Activated naive CD8-positive, alpha-beta T cell (primary cell): ENCODE results near the gene PDE4D.

Experiments used
- H3K27ac Mint-ChIP-seq: one replicate; pipeline ENCODE4 v1.8.0; 2021; ENCODE audit warnings: mixed read lengths
- H3K27me3 Mint-ChIP-seq: one replicate; pipeline ENCODE4 v1.8.0; 2021; ENCODE audit warnings: mixed read lengths
- H3K36me3 Mint-ChIP-seq: one replicate; pipeline ENCODE4 v1.8.0; 2021; ENCODE audit warnings: mixed read lengths
- H3K4me1 Mint-ChIP-seq: one replicate; pipeline ENCODE4 v1.8.0; 2021; ENCODE audit warnings: low read depth, mixed read lengths
- H3K4me3 Mint-ChIP-seq: one replicate; pipeline ENCODE4 v1.8.0; 2021; ENCODE audit warnings: mild to moderate bottlenecking, mixed read lengths
- H3K9me3 Mint-ChIP-seq: one replicate; pipeline ENCODE4 v1.8.0; 2021; ENCODE audit warnings: low read depth, mixed read lengths

The PDE4D gene

DNA sequence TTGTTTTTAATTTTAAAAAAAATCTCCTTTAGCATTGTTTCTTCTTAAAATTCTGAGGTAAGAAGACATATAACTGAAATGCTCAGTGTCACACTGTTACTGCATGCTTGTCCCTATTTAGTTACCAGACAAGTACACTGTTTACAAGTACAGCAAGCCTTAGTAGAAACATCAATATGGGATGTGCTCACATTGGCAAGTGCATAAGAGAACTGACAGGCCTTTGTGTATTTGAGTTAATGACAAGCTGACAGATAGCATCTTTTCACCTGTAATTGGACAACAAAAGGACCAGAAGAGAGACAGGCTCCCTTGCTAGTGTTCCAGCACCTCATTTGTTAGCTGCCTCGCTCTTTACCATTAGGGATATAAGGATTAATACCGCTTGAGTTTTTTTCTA, 63.6 kb downstream of the PDE4D start:
- no peaks in the 10 kb centered on the region for H3K27me3 Mint-ChIP-seq
- no peak overlapping the region for H3K27ac Mint-ChIP-seq
- H3K4me1 Mint-ChIP-seq, result no peaks in the 10 kb centered on the region
- H3K36me3 Mint-ChIP-seq, result no peaks in the 10 kb centered on the region
- no peak overlapping the region for H3K4me3 Mint-ChIP-seq
- no peaks in the 10 kb centered on the region for H3K9me3 Mint-ChIP-seq

GRCh38 chr5:59829386-59829785, 64.1 kb downstream of the PDE4D start:
- H3K27me3 Mint-ChIP-seq, result peaks cover 2% of the 10 kb centered on the region
- no peaks in the 10 kb centered on the region for H3K36me3 Mint-ChIP-seq
- H3K27ac Mint-ChIP-seq, result no peak overlapping the region
- no peaks in the 10 kb centered on the region for H3K4me1 Mint-ChIP-seq
- H3K9me3 Mint-ChIP-seq, result no peaks in the 10 kb centered on the region
- H3K4me3 Mint-ChIP-seq, result no peak overlapping the region

DNA sequence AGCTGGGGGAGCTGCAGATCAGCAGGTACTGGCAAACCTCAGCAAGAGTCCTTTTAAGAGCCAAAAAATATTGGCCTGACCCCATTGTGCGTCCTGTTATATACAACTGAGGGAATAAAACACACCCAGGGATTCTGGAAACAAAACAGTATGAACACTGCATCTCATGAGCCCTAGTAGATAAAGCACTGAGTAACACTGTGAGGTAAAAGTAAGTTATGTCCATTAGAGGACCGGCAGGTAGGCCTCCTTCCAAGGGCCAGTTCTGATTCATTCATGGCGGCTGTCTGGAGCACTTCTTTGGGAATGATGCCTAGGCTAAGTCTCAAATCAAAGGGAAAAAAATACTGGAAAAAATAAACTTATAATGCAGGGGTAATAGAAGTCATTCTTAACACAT, 64.9 kb downstream of the PDE4D start:
- Mint-ChIP-seq H3K36me3 (no peaks in the 10 kb centered on the region), H3K4me3 (no peak overlapping the region), H3K4me1 (no peaks in the 10 kb centered on the region), H3K27ac (no peak overlapping the region), H3K27me3 (peaks cover 5% of the 10 kb centered on the region), H3K9me3 (no peaks in the 10 kb centered on the region)

DNA sequence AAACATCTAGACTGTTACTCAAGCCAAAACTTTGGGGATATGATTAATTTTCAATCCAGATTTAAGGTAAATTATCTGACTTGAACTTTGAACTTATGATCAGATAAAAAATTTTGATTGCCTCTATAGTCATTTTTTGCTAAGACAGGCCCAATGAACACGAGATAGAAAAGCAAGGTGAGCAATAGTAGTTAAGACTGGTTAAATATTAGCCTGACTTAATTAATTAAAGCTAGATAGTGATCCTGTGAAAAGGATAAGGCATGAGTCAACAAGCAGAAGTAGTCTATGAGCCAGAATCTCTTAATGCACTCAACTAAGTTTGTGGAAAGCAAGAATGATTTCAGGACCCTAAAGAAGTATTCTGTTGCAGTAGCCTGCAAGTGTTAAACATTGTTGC, 66.5 kb downstream of the PDE4D start:
- Mint-ChIP-seq H3K27me3 (peaks cover 5% of the 10 kb centered on the region), H3K4me1 (no peaks in the 10 kb centered on the region), H3K9me3 (no peaks in the 10 kb centered on the region), H3K4me3 (no peak overlapping the region), H3K36me3 (no peaks in the 10 kb centered on the region), H3K27ac (no peak overlapping the region)

DNA sequence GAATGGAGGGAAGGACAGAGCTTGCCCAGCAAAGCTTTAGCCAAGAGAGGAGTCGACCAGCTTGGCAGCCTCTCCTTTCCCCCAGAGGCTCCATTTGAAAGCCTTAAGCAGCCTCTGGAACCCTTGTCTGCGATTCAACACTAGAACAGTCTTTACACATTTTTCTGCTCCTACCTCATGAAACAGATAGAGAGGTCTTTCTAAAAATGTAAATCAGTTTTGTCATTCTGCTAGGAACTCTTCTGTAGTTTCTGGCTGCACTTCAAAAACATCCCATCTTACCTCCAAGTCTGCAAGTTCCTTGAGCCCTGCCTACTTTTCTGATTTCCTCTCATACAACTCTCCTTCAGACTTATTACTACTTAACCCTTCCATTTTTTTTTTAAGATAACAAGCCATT, 70.1 kb downstream of the PDE4D start:
- no peak overlapping the region for H3K27ac Mint-ChIP-seq
- no peaks in the 10 kb centered on the region for H3K4me1 Mint-ChIP-seq
- no peaks in the 10 kb centered on the region for H3K9me3 Mint-ChIP-seq
- H3K27me3 Mint-ChIP-seq, result peaks cover 13% of the 10 kb centered on the region
- H3K36me3 Mint-ChIP-seq, result no peaks in the 10 kb centered on the region
- H3K4me3 Mint-ChIP-seq, result no peak overlapping the region

GRCh38 chr5:59819806-59820205, 73.7 kb downstream of the PDE4D start:
- H3K27ac Mint-ChIP-seq, result no peak overlapping the region
- H3K4me1 Mint-ChIP-seq, result no peaks in the 10 kb centered on the region
- peaks cover 15% of the 10 kb centered on the region for H3K27me3 Mint-ChIP-seq
- H3K36me3 Mint-ChIP-seq, result no peaks in the 10 kb centered on the region
- no peaks in the 10 kb centered on the region for H3K9me3 Mint-ChIP-seq
- H3K4me3 Mint-ChIP-seq, result no peak overlapping the region

DNA sequence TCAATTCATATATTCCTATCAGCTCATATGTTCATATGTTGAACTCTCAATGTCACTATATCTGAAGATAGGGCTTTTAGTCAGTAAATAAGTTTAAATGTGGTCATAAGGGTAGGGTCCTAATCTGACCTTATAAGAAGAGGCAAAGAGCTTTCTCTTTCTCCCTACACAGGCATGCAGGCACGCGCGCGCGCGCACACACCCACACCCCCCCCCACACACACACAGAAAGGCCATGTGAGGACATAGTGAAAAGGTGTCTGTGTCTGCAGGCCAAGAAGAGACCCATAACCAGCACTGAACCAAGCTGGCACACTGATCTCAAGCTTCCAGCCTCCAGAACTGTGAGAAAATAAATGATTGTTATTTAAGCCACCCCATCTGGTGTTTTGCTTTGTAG, 76.0 kb downstream of the PDE4D start:
- Mint-ChIP-seq H3K9me3 (no peaks in the 10 kb centered on the region), H3K27me3 (peaks cover 14% of the 10 kb centered on the region), H3K4me3 (no peak overlapping the region), H3K4me1 (no peaks in the 10 kb centered on the region), H3K27ac (no peak overlapping the region), H3K36me3 (no peaks in the 10 kb centered on the region)

DNA sequence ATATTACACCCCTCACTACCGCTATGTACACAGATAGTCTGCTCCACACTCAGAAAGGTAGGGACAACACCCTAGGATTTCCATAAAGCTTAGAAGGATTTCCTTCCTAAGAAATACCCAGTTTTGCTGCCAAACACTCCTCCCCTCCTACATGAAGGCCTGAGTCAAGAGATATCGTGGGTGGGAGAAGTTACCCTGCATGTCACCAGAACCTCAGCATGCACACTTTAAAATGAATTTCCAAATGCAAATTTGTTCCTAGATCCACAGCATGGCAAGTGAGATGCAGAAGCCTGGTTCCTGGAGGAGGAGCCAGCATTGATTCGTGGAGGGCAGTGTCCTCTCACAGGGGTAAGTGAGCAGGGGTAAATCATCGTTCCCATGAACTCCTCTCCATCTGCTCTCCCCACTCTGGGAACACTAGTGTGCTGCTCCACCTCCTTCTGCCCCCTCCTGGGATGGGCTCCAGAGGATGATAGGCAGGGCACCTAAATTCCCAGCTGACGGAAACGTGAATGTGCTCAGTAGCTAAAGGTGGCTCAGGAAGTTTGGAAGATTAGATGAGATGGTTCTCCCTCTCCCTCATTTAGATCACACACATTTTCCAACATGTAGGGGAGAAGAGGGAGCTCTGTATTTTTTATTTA, 76.7 kb downstream of the PDE4D start:
- no peaks in the 10 kb centered on the region for H3K4me1 Mint-ChIP-seq
- H3K27me3 Mint-ChIP-seq, result peaks cover 14% of the 10 kb centered on the region
- H3K27ac Mint-ChIP-seq, result no peak overlapping the region
- no peaks in the 10 kb centered on the region for H3K9me3 Mint-ChIP-seq
- H3K36me3 Mint-ChIP-seq, result no peaks in the 10 kb centered on the region
- no peak overlapping the region for H3K4me3 Mint-ChIP-seq

GRCh38 chr5:59814537-59814872, 79.0 kb downstream of the PDE4D start:
- Mint-ChIP-seq H3K36me3 (no peaks in the 10 kb centered on the region), H3K4me3 (no peak overlapping the region), H3K9me3 (no peaks in the 10 kb centered on the region), H3K27me3 (peaks cover 18% of the 10 kb centered on the region), H3K4me1 (peaks cover 5% of the 10 kb centered on the region), H3K27ac (no peak overlapping the region)

DNA sequence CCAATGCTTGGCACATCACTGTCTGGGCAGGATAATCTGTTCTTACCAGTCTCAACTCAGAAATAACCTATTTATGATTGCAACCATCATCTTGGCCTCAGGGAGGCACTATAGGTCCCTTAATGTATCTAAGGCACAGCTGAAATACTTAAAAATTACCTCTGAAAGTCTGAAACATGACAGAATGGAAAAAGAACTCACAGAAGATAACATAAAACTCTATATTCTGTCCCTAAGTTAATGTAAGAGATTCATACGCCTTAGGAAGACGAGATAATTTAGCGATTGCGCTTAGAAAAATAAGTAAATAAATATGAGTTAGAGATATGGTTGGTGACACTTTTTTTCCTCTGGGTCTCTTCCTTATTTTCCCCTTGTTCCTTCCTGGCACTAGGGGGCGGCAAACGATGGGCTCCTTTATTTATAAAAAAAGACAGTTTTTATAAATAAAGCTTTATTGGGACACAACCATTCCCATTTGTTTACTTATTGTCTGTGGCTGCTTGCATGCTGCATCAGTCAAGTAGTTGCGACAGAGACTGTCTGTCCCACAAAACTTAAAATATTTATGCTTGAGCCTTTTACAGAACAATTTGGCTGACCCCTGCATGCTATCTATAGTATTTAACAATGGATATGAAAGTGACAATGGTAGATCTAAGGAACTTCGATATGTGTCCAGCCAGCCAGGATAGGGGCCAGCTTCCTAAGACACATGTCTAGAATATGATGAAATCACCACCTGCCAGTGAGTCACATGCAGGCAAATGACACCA, 79.6 kb downstream of the PDE4D start:
- Mint-ChIP-seq H3K4me1 (peaks cover 5% of the 10 kb centered on the region), H3K4me3 (no peak overlapping the region), H3K27me3 (peaks cover 18% of the 10 kb centered on the region), H3K9me3 (no peaks in the 10 kb centered on the region), H3K36me3 (no peaks in the 10 kb centered on the region), H3K27ac (no peak overlapping the region)

GRCh38 chr5:59810041-59810440, 83.5 kb downstream of the PDE4D start:
- no peaks in the 10 kb centered on the region for H3K36me3 Mint-ChIP-seq
- H3K27ac Mint-ChIP-seq, result no peak overlapping the region
- peaks cover 5% of the 10 kb centered on the region for H3K4me1 Mint-ChIP-seq
- no peak overlapping the region for H3K4me3 Mint-ChIP-seq
- no peaks in the 10 kb centered on the region for H3K9me3 Mint-ChIP-seq
- H3K27me3 Mint-ChIP-seq, result peaks cover 17% of the 10 kb centered on the region

DNA sequence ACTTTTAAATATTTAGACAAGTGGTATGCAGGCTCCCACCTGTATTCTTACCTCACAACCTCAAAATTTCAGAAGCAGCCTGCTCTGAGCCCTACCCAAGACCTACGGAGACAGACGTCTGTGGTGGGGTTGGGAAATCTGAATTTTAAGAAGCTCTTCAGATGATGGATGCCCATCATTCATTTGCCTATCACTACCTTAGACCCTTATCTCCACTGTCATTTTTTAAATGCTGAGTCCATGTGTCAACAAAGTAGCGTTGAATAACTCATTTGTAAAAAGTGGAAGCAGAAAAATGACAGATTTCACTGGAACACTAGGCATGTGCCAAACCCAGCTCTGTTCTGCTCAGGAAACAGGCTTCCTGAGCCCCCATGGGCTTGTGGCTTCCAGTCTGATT, 85.7 kb downstream of the PDE4D start:
- Mint-ChIP-seq H3K27me3 (peaks cover 13% of the 10 kb centered on the region), H3K27ac (no peak overlapping the region), H3K4me3 (no peak overlapping the region), H3K9me3 (no peaks in the 10 kb centered on the region), H3K36me3 (no peaks in the 10 kb centered on the region), H3K4me1 (peaks cover 5% of the 10 kb centered on the region)

GRCh38 chr5:59800347-59800893, 93.1 kb downstream of the PDE4D start:
- no peak overlapping the region for H3K27ac Mint-ChIP-seq
- peaks cover 2% of the 10 kb centered on the region for H3K27me3 Mint-ChIP-seq
- no peaks in the 10 kb centered on the region for H3K36me3 Mint-ChIP-seq
- H3K4me1 Mint-ChIP-seq, result no peaks in the 10 kb centered on the region
- H3K9me3 Mint-ChIP-seq, result no peaks in the 10 kb centered on the region
- H3K4me3 Mint-ChIP-seq, result no peak overlapping the region

- Mint-ChIP-seq H3K4me1 (no peaks in the 10 kb centered on the region), H3K36me3 (no peaks in the 10 kb centered on the region), H3K27ac (no peak overlapping the region), H3K9me3 (no peaks in the 10 kb centered on the region), H3K4me3 (no peak overlapping the region), H3K27me3 (peaks cover 2% of the 10 kb centered on the region)
These were observed 93.7 kb downstream of the PDE4D start for GRCh38 chr5:59799668-59800346.

DNA sequence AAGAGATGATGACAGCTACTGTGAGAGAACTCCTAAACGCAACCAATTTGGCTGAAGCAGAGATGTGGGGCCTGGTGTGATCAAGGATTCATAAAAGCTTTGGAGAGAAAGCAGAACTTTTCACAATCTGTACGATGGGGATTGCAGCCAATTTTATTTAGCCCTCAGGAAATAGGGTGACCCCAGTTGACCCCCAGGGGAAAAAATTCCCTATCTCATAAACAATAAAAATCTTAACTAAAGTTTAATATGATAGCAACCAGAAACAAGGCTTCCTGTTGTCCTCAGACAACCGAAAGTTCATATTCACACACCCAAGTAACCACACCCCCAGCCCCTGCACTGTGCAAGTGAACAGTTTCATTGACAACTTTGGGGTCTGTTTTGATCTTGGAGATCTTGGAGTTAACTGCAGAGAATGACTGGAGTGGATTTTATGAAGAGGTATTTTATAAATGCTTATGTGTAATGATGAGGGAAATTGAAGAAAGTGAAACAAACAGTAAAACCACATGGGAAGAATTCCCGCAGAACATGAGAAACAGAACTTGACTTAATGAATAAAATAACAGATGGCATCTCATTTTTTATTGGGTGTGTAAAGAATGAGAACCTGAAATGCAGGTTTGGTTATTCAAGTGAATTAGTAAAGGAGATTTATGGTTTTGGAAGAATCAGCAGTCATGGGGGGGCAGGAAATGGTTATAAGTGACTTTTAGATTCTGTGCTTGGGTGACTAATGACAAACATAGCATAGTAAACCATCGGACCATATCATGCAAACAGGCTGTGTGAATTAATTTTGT, 94.5 kb downstream of the PDE4D start:
- Mint-ChIP-seq H3K27me3 (peaks cover 2% of the 10 kb centered on the region), H3K36me3 (no peaks in the 10 kb centered on the region), H3K9me3 (no peaks in the 10 kb centered on the region), H3K27ac (no peak overlapping the region), H3K4me1 (no peaks in the 10 kb centered on the region), H3K4me3 (no peak overlapping the region)
